Islet of Langerhans (tissue), 1 donor: ENCODE data around the gene DNAJC3.
"Not testable (repeated sequence)": the region's sequence is repeated elsewhere in the genome, so short reads cannot be mapped to it uniquely, and the experiment has no call there.

Source experiments
- FAIRE-seq: peaks from one replicate; lab custom pipeline; 2011; peaks lifted over from hg19 to GRCh38; lab: Jason Lieb, UNC

The DNAJC3 gene

GRCh38 chr13:95676105-95676761 is 706 bp upstream of the DNAJC3 start:
- peak; percentile 64 for FAIRE-seq

GRCh38 chr13:95677564-95678266 is 776 bp downstream of the DNAJC3 start:
- no peak for FAIRE-seq

GRCh38 chr13:95678967-95679366 is 2.0 kb downstream of the DNAJC3 start:
- no peak for FAIRE-seq

- peak; percentile 41 for FAIRE-seq
These were observed 2.8 kb downstream of the DNAJC3 start for GRCh38 chr13:95679722-95680121.

- FAIRE-seq, result no peak
These were observed 7.5 kb downstream of the DNAJC3 start for GRCh38 chr13:95684418-95684817.

- FAIRE-seq, result not testable (repeated sequence)
These were observed 8.0 kb downstream of the DNAJC3 start for GRCh38 chr13:95684960-95685359.

- no peak for FAIRE-seq
These were observed 12.6 kb downstream of the DNAJC3 start for GRCh38 chr13:95689582-95689926.

- not testable (repeated sequence) for FAIRE-seq
These were observed 14.0 kb downstream of the DNAJC3 start for GRCh38 chr13:95690986-95691385.

- no peak for FAIRE-seq
These were observed 20.2 kb downstream of the DNAJC3 start for GRCh38 chr13:95697052-95697680.

GRCh38 chr13:95698047-95698749 is 21.3 kb downstream of the DNAJC3 start:
- FAIRE-seq, result no peak

- FAIRE-seq, result no peak
These were observed 26.6 kb downstream of the DNAJC3 start for GRCh38 chr13:95703576-95703975.

GRCh38 chr13:95704510-95704909 is 27.6 kb downstream of the DNAJC3 start:
- FAIRE-seq, result no peak

- FAIRE-seq, result no peak
These were observed 29.4 kb downstream of the DNAJC3 start for GRCh38 chr13:95706356-95706755.

GRCh38 chr13:95707035-95707434 is 30.1 kb downstream of the DNAJC3 start:
- no peak for FAIRE-seq

GRCh38 chr13:95707442-95708390 is 30.8 kb downstream of the DNAJC3 start:
- FAIRE-seq, result no peak

GRCh38 chr13:95708391-95708774 is 31.4 kb downstream of the DNAJC3 start:
- no peak for FAIRE-seq

- no peak for FAIRE-seq
These were observed 32.0 kb downstream of the DNAJC3 start for GRCh38 chr13:95708811-95709500.

GRCh38 chr13:95710313-95710712 is 33.4 kb downstream of the DNAJC3 start:
- FAIRE-seq, result no peak

GRCh38 chr13:95712846-95713245 is 35.9 kb downstream of the DNAJC3 start:
- not testable (repeated sequence) for FAIRE-seq

- FAIRE-seq, result no peak
These were observed 36.7 kb downstream of the DNAJC3 start for GRCh38 chr13:95713651-95714050.

- no peak for FAIRE-seq
These were observed 37.3 kb downstream of the DNAJC3 start for GRCh38 chr13:95714142-95714832.
